IMR-90 (cell line): ENCODE data around the gene MGAT4C.

Experiments
- BHLHE40 ChIP-seq: fragments of 150-350 bp; IDR thresholded peaks from 2 replicates; pipeline ENCODE4 v1.6.1; 2016; ENCODE audit warnings: mild to moderate bottlenecking, low read depth, low read length
- CEBPB ChIP-seq: IDR thresholded peaks from 2 replicates; pipeline ENCODE4 v1.6.1; 2012; ENCODE audit warnings: low read depth, low read length, improper control_type of control experiment
- FOS ChIP-seq: fragments of 150-350 bp; IDR thresholded peaks from 2 replicates; pipeline ENCODE4 v1.6.1; 2016; ENCODE audit warnings: low read depth, low read length
- MAFK ChIP-seq: IDR thresholded peaks from 2 replicates; pipeline ENCODE4 v1.6.1; 2012; ENCODE audit warnings: low read depth, low read length, improper control_type of control experiment
- MAZ ChIP-seq: IDR thresholded peaks from 2 replicates; pipeline ENCODE4 v1.6.1; 2012; ENCODE audit warnings: low read depth, mild to moderate bottlenecking, low read length, improper control_type of control experiment, moderate library complexity, borderline replicate concordance
- MXI1 ChIP-seq: IDR thresholded peaks from 2 replicates; pipeline ENCODE4 v1.6.1; 2012; ENCODE audit warnings: low read depth, mild to moderate bottlenecking, low read length, moderate library complexity, borderline replicate concordance
- POLR2A ChIP-seq: IDR thresholded peaks from 2 replicates; pipeline ENCODE4 v1.6.1; 2012; ENCODE audit warnings: mild to moderate bottlenecking, low read depth, low read length
- RCOR1 ChIP-seq: IDR thresholded peaks from 2 replicates; pipeline ENCODE4 v1.6.1; 2012; ENCODE audit warnings: mild to moderate bottlenecking, low read length, improper control_type of control experiment; ENCODE audit not compliant: insufficient replicate concordance
- RFX5 ChIP-seq: IDR thresholded peaks from 2 replicates; pipeline ENCODE4 v1.8.0; 2012; ENCODE audit warnings: low read depth, mild to moderate bottlenecking, low read length, moderate library complexity
- SMC3 ChIP-seq: fragments of 150-350 bp; IDR thresholded peaks from 2 replicates; pipeline ENCODE4 v1.6.1; 2016; ENCODE audit warnings: low read depth, mild to moderate bottlenecking, antibody characterized with exemption, low read length, moderate library complexity
- TF ChIP-seq, protein P1 (sequence below): conservative IDR thresholded peaks from 2 replicates; pipeline ENCODE4 v1.5.1; 2012; ENCODE audit warnings: mild to moderate bottlenecking, low read depth, low read length, improper control_type of control experiment
- TF ChIP-seq, protein P2 (sequence below): fragments of 150-350 bp; IDR thresholded peaks from 2 replicates; pipeline ENCODE4 v1.6.1; 2017; ENCODE audit warnings: mild to moderate bottlenecking, antibody characterized with exemption, low read length, low read depth

DNA sequence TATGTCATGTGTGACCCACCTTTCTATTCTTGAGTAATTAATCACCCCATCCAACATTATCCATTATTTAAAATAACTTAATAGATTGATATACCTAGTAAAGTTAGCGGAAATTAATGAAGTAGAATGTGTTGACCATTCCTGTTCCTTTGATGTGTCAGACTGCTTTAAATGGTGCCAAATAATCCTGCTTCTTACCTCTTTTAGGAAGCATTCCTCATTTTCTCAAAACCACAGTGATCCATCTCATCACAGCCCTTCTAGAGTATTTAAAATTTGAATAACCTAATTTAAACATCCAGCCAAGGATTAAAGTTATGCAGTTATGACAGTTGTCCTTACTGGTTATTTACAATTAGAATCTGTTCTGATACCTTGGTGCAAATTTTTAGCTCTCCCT lies 6.9 kb downstream of the MGAT4C start:
- TF ChIP-seq, protein P1, sequence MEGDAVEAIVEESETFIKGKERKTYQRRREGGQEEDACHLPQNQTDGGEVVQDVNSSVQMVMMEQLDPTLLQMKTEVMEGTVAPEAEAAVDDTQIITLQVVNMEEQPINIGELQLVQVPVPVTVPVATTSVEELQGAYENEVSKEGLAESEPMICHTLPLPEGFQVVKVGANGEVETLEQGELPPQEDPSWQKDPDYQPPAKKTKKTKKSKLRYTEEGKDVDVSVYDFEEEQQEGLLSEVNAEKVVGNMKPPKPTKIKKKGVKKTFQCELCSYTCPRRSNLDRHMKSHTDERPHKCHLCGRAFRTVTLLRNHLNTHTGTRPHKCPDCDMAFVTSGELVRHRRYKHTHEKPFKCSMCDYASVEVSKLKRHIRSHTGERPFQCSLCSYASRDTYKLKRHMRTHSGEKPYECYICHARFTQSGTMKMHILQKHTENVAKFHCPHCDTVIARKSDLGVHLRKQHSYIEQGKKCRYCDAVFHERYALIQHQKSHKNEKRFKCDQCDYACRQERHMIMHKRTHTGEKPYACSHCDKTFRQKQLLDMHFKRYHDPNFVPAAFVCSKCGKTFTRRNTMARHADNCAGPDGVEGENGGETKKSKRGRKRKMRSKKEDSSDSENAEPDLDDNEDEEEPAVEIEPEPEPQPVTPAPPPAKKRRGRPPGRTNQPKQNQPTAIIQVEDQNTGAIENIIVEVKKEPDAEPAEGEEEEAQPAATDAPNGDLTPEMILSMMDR = no peak
- TF ChIP-seq RFX5 (no peak), MAFK (no peak), POLR2A (no peak), BHLHE40 (no peak), FOS (no peak), RCOR1 (no peak), CEBPB (no peak), MXI1 (no peak), SMC3 (no peak), MAZ (no peak)
- TF ChIP-seq, protein P2, sequence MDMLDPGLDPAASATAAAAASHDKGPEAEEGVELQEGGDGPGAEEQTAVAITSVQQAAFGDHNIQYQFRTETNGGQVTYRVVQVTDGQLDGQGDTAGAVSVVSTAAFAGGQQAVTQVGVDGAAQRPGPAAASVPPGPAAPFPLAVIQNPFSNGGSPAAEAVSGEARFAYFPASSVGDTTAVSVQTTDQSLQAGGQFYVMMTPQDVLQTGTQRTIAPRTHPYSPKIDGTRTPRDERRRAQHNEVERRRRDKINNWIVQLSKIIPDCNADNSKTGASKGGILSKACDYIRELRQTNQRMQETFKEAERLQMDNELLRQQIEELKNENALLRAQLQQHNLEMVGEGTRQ = no peak
